ENCODE data around the gene TPO. TPM values are rescaled to one million over a fixed set of nuclear protein-coding genes. Genes with fewer than 3 reads are reported as not detected.

Gene TPO
- total and polyA plus RNA-seq, 4 donors, result not detected

- no peak for DNase-seq (ENCODE audit: low spot score)
- no peaks in the 10 kb centered on the region for H3K4me1 ChIP-seq (ENCODE audit: control insufficient read depth in 4 of 4, insufficient read depth in 4 of 4, low read length in 3 of 4)
- no peak overlapping the region for H3K4me3 ChIP-seq (ENCODE audit: low read depth in 1 of 3, low read length in 3 of 3)
- WGBS, result 75% methylated on average over 10 of the region's 10 CpGs
- H3K27ac ChIP-seq (ENCODE audit: low read depth in 1 of 2, low read length in 2 of 2), result no peak overlapping the region
- no peaks in the 10 kb centered on the region for H3K9me3 ChIP-seq (ENCODE audit: control insufficient read depth in 4 of 4, low read length in 3 of 4)
- no peaks in the 10 kb centered on the region for H3K27me3 ChIP-seq (ENCODE audit: control insufficient read depth in 4 of 4, insufficient read depth in 4 of 4, low read length in 3 of 4)
- no peak overlapping the region for H3K9ac ChIP-seq (ENCODE audit: low read depth in 1 of 2, low read length in 2 of 2)
- no peaks in the 10 kb centered on the region for H3K36me3 ChIP-seq (ENCODE audit: control insufficient read depth in 4 of 4, insufficient read depth in 3 of 4, low read depth in 1 of 4, low read length in 3 of 4)
- no peak for TF ChIP-seq NR2F2 (IDR thresholded peaks at IDR 0.05)
- no peak for TF ChIP-seq FOXA1 (IDR thresholded peaks at IDR 0.05)
- no peak for TF ChIP-seq HNF4G (IDR thresholded peaks at IDR 0.05)
- TF ChIP-seq JUND (IDR thresholded peaks at IDR 0.05), result no peak
- no peak for TF ChIP-seq HNF4A (conservative IDR thresholded peaks at IDR 0.05)
- TF ChIP-seq TAF1 (conservative IDR thresholded peaks at IDR 0.05), result no peak
- no peak for TF ChIP-seq MAX (IDR thresholded peaks at IDR 0.05)
- no peak for TF ChIP-seq EGR1 (IDR thresholded peaks at IDR 0.05; ENCODE audit: low read depth in 2 of 2)
- no peak for TF ChIP-seq CTCF (IDR thresholded peaks at IDR 0.05; ENCODE audit: low read depth, low read length, missing input control)
- no peak for TF ChIP-seq GABPA (IDR thresholded peaks at IDR 0.05 in 1 of 2, conservative IDR thresholded peaks at IDR 0.05 in 1 of 2)
- no peak for TF ChIP-seq SP1 (IDR thresholded peaks at IDR 0.05)
- TF ChIP-seq YY1 (IDR thresholded peaks at IDR 0.05), result no peak
- no peak for TF ChIP-seq ZBTB33 (IDR thresholded peaks at IDR 0.05)
- TF ChIP-seq FOXA2 (IDR thresholded peaks at IDR 0.05), result no peak
- TF ChIP-seq ATF3 (IDR thresholded peaks at IDR 0.05), result no peak
- no peak for TF ChIP-seq RXRA (IDR thresholded peaks at IDR 0.05)
- no peak for TF ChIP-seq RAD21 (IDR thresholded peaks at IDR 0.05)
Measured at GRCh38 chr2:1581965-1582625, 168.8 kb downstream of the TPO start.

- no peak for DNase-seq (ENCODE audit: low spot score)
- Histone ChIP-seq H3K27ac (ENCODE audit: low read depth in 1 of 2, low read length in 2 of 2) (no peak overlapping the region), H3K9me3 (ENCODE audit: control insufficient read depth in 4 of 4, low read length in 3 of 4) (no peaks in the 10 kb centered on the region), H3K9ac (ENCODE audit: low read depth in 1 of 2, low read length in 2 of 2) (no peak overlapping the region), H3K4me3 (ENCODE audit: low read depth in 1 of 3, low read length in 3 of 3) (no peak overlapping the region), H3K4me1 (ENCODE audit: control insufficient read depth in 4 of 4, insufficient read depth in 4 of 4, low read length in 3 of 4) (no peaks in the 10 kb centered on the region), H3K36me3 (ENCODE audit: control insufficient read depth in 4 of 4, insufficient read depth in 3 of 4, low read depth in 1 of 4, low read length in 3 of 4) (no peaks in the 10 kb centered on the region), H3K27me3 (ENCODE audit: control insufficient read depth in 4 of 4, insufficient read depth in 4 of 4, low read length in 3 of 4) (no peaks in the 10 kb centered on the region)
- 83% methylated on average over 22 of the region's 22 CpGs for WGBS
- TF ChIP-seq FOXA2 (IDR thresholded peaks at IDR 0.05) (no peak), CTCF (IDR thresholded peaks at IDR 0.05; ENCODE audit: low read depth, low read length, missing input control) (no peak), EGR1 (IDR thresholded peaks at IDR 0.05; ENCODE audit: low read depth in 2 of 2) (no peak), MAX (IDR thresholded peaks at IDR 0.05) (no peak)
Measured at GRCh38 chr2:1582891-1583341, 169.7 kb downstream of the TPO start.

All from liver (tissue), 9 donors.